ENCODE measurements around the gene EFNA4. TPM values are rescaled to one million over a fixed set of nuclear protein-coding genes. Genes with fewer than 3 reads are reported as not detected.
A peak's percentile ranks its signal among the peaks of the same experiment; 100 is the strongest.

The EFNA4 gene
- total and polyA plus RNA-seq, 3 experiments from 2014 or later = 3.0 to 3.7 (median 3.4) TPM

DNA sequence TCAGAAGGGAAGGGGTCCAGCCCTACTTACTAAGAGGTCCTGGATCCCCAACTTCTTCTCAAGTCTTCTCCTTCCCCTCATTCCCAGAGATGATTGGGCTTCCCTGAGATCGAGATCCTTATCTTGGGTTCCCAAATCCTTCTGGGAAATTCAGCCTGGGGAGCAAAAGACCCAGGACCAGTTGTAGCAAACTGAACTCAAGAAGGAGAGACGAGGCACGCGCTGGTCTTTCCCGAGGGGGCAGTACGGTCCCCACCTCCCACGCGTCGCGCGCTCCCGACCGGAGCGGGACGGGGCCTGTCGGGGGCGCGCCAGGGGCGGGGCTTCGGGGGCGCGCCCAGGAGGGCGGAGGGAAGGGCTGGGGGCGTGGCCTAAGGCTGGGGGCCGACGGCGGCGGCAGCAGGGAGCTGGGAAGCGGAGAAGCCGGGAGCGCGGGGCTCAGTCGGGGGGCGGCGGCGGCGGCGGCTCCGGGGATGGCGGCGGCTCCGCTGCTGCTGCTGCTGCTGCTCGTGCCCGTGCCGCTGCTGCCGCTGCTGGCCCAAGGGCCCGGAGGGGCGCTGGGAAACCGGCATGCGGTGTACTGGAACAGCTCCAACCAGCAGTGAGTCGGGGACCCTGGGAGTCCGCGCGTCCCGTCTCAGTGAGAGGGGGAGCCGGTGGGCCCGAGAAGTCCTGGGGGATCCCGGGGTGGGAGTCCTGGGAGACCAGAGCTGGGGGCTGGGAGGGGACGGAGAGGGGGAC, 15.1 kb downstream of the EFNA4 start, which contains the start of gene EFNA3:
EFNA3 (plus strand) TSS at position 369 of the 741 bp plus-strand sequence; CDS start at position 474, 105 bp downstream.
- H3K27me3 Mint-ChIP-seq = peaks cover 29 to 33% of the 10 kb centered on the region in 2 donors
- H3K27me3 ChIP-seq (ENCODE audit: insufficient read depth, low read length, poor library complexity, severe bottlenecking) = peaks cover 35% of the 10 kb centered on the region
- H3K36me3 ChIP-seq (ENCODE audit: insufficient read depth, low read length) = no peaks in the 10 kb centered on the region
- H3K4me3 ChIP-seq (ENCODE audit: low read length) = peak within 1 kb of the TSS; percentile 60
- ChIA-PET POLR2A (interaction anchor here (0.6 kb wide), 1 partner anchor 8 kb away, joined by 3 read pairs; no protein-coding TSS in a partner anchor), CTCF (interaction anchor here (0.8 to 3.0 kb wide), 6 partner anchors 13 to 94 kb away, joined by 3 to 11 read pairs (median 3); partner anchors contain the start of genes EFNA4 and KRTCAP2)
- H3K27ac ChIP-seq (ENCODE audit: low read depth, low read length) = peak within 1 kb of the TSS; percentile 9
- DNase-seq = peak; percentile 37 to 73 (median 49)
- H3K4me1 ChIP-seq (ENCODE audit: insufficient read depth, low read length) = peaks cover 56% of the 10 kb centered on the region
- peaks cover 28 to 53% (median 33%) of the 10 kb centered on the region in 3 donors for H3K4me1 Mint-ChIP-seq
- no peaks in the 10 kb centered on the region for H3K9me3 ChIP-seq (ENCODE audit: low read length)
- peak within 1 kb of the TSS; percentile 75 to 85 (median 82) for H3K4me3 Mint-ChIP-seq
- H3K36me3 Mint-ChIP-seq = peaks cover 0 to 2% (median 0%) of the 10 kb centered on the region in 3 donors
- peaks cover 0 to 2% (median 0%) of the 10 kb centered on the region in 5 donors for H3K9me3 Mint-ChIP-seq
- peak within 1 kb of the TSS; percentile 2 to 77 (median 34) for H3K27ac Mint-ChIP-seq

DNA sequence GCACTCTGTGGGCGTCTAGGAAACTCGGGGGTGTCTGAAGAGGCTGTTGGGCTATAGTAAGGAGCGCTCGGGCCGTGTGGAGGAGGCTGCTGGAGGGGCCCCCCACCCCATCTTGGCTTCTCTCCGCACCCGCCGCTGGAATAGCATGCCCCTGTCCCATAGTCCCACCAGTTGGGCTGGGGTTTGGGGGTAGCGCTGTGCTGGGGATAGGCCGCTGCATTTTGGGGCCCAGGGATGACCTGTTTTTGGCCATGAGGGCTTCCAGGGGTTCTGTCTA, 15.6 kb downstream of the EFNA4 start:
- Histone ChIP-seq H3K4me3 (ENCODE audit: low read length) (peak overlapping the region; percentile 60), H3K4me1 (ENCODE audit: insufficient read depth, low read length) (peaks cover 59% of the 10 kb centered on the region)

GRCh38 chr1:155079487-155080311, 16.2 kb downstream of the EFNA4 start:
- DNase-seq = no peak
- peaks cover 64% of the 10 kb centered on the region for H3K4me1 ChIP-seq (ENCODE audit: insufficient read depth, low read length)
- peaks cover 38 to 44% of the 10 kb centered on the region in 2 donors for H3K27me3 Mint-ChIP-seq
- H3K4me3 Mint-ChIP-seq = peak overlapping the region; percentile 75 to 85 (median 82)
- H3K9me3 Mint-ChIP-seq = peaks cover 0 to 2% (median 0%) of the 10 kb centered on the region in 5 donors
- peak overlapping the region in 6 of 8 donors; percentile 4 to 77 (median 33) for H3K27ac Mint-ChIP-seq
- CTCF ChIA-PET = interaction anchor here (0.9 to 3.0 kb wide), 6 partner anchors 16 to 93 kb away, joined by 3 to 11 read pairs (median 4); partner anchors contain the start of genes EFNA4 and KRTCAP2
- no peaks in the 10 kb centered on the region for H3K36me3 ChIP-seq (ENCODE audit: insufficient read depth, low read length)
- H3K4me1 Mint-ChIP-seq = peaks cover 33 to 58% (median 37%) of the 10 kb centered on the region in 3 donors
- H3K36me3 Mint-ChIP-seq = peaks cover 0 to 2% (median under 1%) of the 10 kb centered on the region in 3 donors
- H3K4me3 ChIP-seq (ENCODE audit: low read length) = peak overlapping the region; percentile 60
- POLR2A ChIA-PET = interaction anchor here (1.0 kb wide), 1 partner anchor 80 kb away, joined by 3 read pairs; no protein-coding TSS in a partner anchor
- no peaks in the 10 kb centered on the region for H3K9me3 ChIP-seq (ENCODE audit: low read length)
- peaks cover 43% of the 10 kb centered on the region for H3K27me3 ChIP-seq (ENCODE audit: insufficient read depth, low read length, poor library complexity, severe bottlenecking)
- H3K27ac ChIP-seq (ENCODE audit: low read depth, low read length) = peak overlapping the region; percentile 16

More for the DNA sequence above, 15.6 kb downstream of the EFNA4 start:
- peaks cover 40% of the 10 kb centered on the region for H3K27me3 ChIP-seq (ENCODE audit: insufficient read depth, low read length, poor library complexity, severe bottlenecking)
- no peaks in the 10 kb centered on the region for H3K9me3 ChIP-seq (ENCODE audit: low read length)
- Mint-ChIP-seq H3K27ac (peak overlapping the region in 5 of 8 donors; percentile 29 to 77 (median 36)), H3K4me3 (peak overlapping the region; percentile 75 to 85 (median 82)), H3K36me3 (peaks cover 0 to 2% (median 0%) of the 10 kb centered on the region in 3 donors), H3K4me1 (peaks cover 28 to 52% (median 31%) of the 10 kb centered on the region in 3 donors), H3K27me3 (peaks cover 34 to 38% of the 10 kb centered on the region in 2 donors), H3K9me3 (peaks cover 0 to 2% (median 0%) of the 10 kb centered on the region in 5 donors)
- ChIA-PET POLR2A (interaction anchor here (0.6 kb wide), 1 partner anchor 8 kb away, joined by 3 read pairs; no protein-coding TSS in a partner anchor), CTCF (interaction anchor here (0.9 to 3.0 kb wide), 4 partner anchors 16 to 93 kb away, joined by 3 to 11 read pairs (median 4); partner anchors contain the start of genes EFNA4 and KRTCAP2)
- H3K27ac ChIP-seq (ENCODE audit: low read depth, low read length) = peak overlapping the region; percentile 9
- DNase-seq = no peak
- H3K36me3 ChIP-seq (ENCODE audit: insufficient read depth, low read length) = no peaks in the 10 kb centered on the region

DNA sequence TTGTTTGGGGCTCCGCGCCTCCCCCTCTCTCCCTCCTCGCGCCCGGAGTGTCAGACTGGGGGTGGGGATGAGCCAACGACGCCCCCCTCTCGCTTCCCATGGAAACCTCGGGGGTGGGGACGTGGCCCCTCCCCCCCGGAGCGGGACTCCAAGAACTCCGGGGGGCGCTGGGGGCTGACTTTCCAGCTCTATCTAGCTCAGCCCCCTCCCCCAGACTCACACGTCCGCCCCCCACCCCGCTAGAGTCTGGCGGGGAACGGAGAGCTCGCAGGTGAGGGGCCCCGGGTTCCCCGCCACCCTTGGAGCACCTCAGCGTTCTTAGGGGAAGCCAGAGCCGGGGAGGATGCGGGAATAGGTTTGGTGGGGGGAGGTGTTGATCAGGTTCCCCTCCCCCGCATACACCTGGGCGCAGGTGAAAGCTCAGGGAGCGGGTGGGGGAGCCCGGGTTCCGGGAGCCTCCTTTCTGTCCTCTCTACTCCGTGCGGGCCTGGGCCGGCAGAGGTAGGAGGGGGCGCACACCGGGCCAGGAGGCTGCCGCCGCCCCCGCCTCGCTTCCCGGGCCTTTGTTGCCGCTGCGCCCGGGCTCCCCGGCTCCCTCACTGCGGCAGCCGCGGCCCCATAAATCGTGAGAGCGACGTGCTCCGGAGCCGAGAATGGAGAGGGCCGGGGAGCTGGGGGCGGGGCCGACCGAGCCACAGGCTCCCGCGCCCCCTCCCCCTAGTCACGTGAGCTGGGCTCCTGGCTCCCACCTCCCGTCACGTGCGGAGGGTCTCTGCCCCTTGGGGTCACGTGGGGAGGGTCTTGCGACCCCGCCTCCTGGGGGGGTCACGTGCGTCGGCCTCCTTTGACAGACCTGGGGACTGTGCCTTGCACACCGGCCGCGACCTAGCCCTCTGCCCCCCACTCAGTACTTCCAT, 17.0 kb downstream of the EFNA4 start:
- Histone ChIP-seq H3K36me3 (ENCODE audit: insufficient read depth, low read length) (no peaks in the 10 kb centered on the region), H3K27ac (ENCODE audit: low read depth, low read length) (peak overlapping the region; percentile 16), H3K4me1 (ENCODE audit: insufficient read depth, low read length) (peaks cover 66% of the 10 kb centered on the region), H3K4me3 (ENCODE audit: low read length) (peak overlapping the region; percentile 60), H3K27me3 (ENCODE audit: insufficient read depth, low read length, poor library complexity, severe bottlenecking) (peaks cover 43% of the 10 kb centered on the region), H3K9me3 (ENCODE audit: low read length) (no peaks in the 10 kb centered on the region)
- H3K27ac Mint-ChIP-seq = peak overlapping the region in 3 of 8 donors; percentile 4 to 68 (median 22)
- H3K9me3 Mint-ChIP-seq = peaks cover 0 to 2% (median 0%) of the 10 kb centered on the region in 5 donors
- peaks cover 0 to 5% (median 2%) of the 10 kb centered on the region in 3 donors for H3K36me3 Mint-ChIP-seq
- DNase-seq = peak in 4 of 5 donors; percentile 28 to 62 (median 36)
- H3K4me1 Mint-ChIP-seq = peaks cover 38 to 65% (median 43%) of the 10 kb centered on the region in 3 donors
- ChIA-PET POLR2A (interaction anchor here (1.0 kb wide), 1 partner anchor 80 kb away, joined by 3 read pairs; no protein-coding TSS in a partner anchor), CTCF (interaction anchor here (0.7 to 3.0 kb wide), 7 partner anchors 18 to 92 kb away, joined by 3 to 11 read pairs (median 3); partner anchors contain the start of genes EFNA4 and KRTCAP2)
- peak overlapping the region in 6 of 7 donors; percentile 52 to 84 (median 78) for H3K4me3 Mint-ChIP-seq
- peaks cover 39 to 44% of the 10 kb centered on the region in 2 donors for H3K27me3 Mint-ChIP-seq

- Mint-ChIP-seq H3K36me3 (peaks cover 0 to 5% (median 2%) of the 10 kb centered on the region in 3 donors), H3K27me3 (peaks cover 39 to 44% of the 10 kb centered on the region in 2 donors), H3K4me1 (peaks cover 41 to 72% (median 45%) of the 10 kb centered on the region in 3 donors), H3K9me3 (peaks cover 0 to 2% (median 0%) of the 10 kb centered on the region in 5 donors), H3K27ac (peak overlapping the region in 5 of 8 donors; percentile 4 to 68 (median 22)), H3K4me3 (peak overlapping the region; percentile 56 to 84 (median 68))
- H3K27ac ChIP-seq (ENCODE audit: low read depth, low read length) = no peak overlapping the region
- POLR2A ChIA-PET = no interaction called here
- H3K36me3 ChIP-seq (ENCODE audit: insufficient read depth, low read length) = no peaks in the 10 kb centered on the region
- H3K9me3 ChIP-seq (ENCODE audit: low read length) = no peaks in the 10 kb centered on the region
- CTCF ChIA-PET = interaction anchor here (1.2 to 4.8 kb wide), 5 partner anchors 19 to 91 kb away, joined by 3 to 107 read pairs (median 7); partner anchors contain the start of genes EFNA4 and KRTCAP2
- DNase-seq = peak in 2 of 5 donors; percentile 20 to 37
- peaks cover 43% of the 10 kb centered on the region for H3K27me3 ChIP-seq (ENCODE audit: insufficient read depth, low read length, poor library complexity, severe bottlenecking)
- H3K4me1 ChIP-seq (ENCODE audit: insufficient read depth, low read length) = peaks cover 74% of the 10 kb centered on the region
- H3K4me3 ChIP-seq (ENCODE audit: low read length) = peak overlapping the region; percentile 34
Measured at GRCh38 chr1:155081472-155082300, 18.1 kb downstream of the EFNA4 start.

- CTCF ChIA-PET = interaction anchor here (4.8 kb wide), 1 partner anchor 24 kb away, joined by 107 read pairs; the partner anchor contains the start of gene EFNA4
- Mint-ChIP-seq H3K4me3 (peak overlapping the region in 6 of 7 donors; percentile 15 to 56 (median 42)), H3K27ac (peak overlapping the region in 1 of 8 donors; percentile 26), H3K9me3 (peaks cover 0 to 2% (median 0%) of the 10 kb centered on the region in 5 donors), H3K4me1 (peaks cover 41 to 72% (median 45%) of the 10 kb centered on the region in 3 donors), H3K36me3 (peaks cover 0 to 5% (median 2%) of the 10 kb centered on the region in 3 donors), H3K27me3 (peaks cover 39 to 44% of the 10 kb centered on the region in 2 donors)
- Histone ChIP-seq H3K4me3 (ENCODE audit: low read length) (peak overlapping the region; percentile 34), H3K9me3 (ENCODE audit: low read length) (no peaks in the 10 kb centered on the region), H3K36me3 (ENCODE audit: insufficient read depth, low read length) (no peaks in the 10 kb centered on the region), H3K27ac (ENCODE audit: low read depth, low read length) (no peak overlapping the region), H3K27me3 (ENCODE audit: insufficient read depth, low read length, poor library complexity, severe bottlenecking) (peaks cover 43% of the 10 kb centered on the region), H3K4me1 (ENCODE audit: insufficient read depth, low read length) (peaks cover 74% of the 10 kb centered on the region)
- no peak for DNase-seq
- POLR2A ChIA-PET = interaction anchor here (0.7 kb wide), 1 partner anchor 20 kb away, joined by 3 read pairs; no protein-coding TSS in a partner anchor
Measured at GRCh38 chr1:155082301-155083051, 18.9 kb downstream of the EFNA4 start.

Data from CD8-positive, alpha-beta memory T cell (primary cell).